CD4-positive, alpha-beta T cell treated with Interleukin-12 subunit alpha and Interleukin-12 subunit beta, for 1 hour (primary cell): ENCODE measurements around the gene USP5.
"Not testable (repeated sequence)": the region's sequence is repeated elsewhere in the genome, so short reads cannot be mapped to it uniquely, and the experiment has no call there.

ENCODE experiments used
- DNase-seq: peaks from one replicate; pipeline ENCODE4 v3.0.0-alpha.2; 2020

USP5 gene

GRCh38 chr12:6890789-6891645, 39.1 kb downstream of the USP5 start:
- peak; percentile 99 for DNase-seq

DNA sequence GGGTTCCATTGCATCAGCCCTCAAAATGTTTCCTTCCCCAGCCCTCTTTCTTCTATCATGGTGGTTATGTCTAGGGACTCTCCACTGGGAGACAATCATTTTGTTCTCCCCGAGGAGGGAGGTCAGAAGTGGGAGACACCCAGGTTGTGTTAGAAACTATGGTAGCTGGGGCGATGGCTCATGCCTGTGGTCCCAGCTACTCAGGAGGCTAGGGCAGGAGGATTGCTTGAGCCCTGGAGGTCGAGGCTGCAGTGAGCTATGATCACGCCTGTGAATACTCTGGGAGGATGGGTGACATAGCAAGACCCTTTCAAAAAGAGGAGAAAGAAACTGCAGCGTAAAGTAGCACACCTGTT, 39.7 kb downstream of the USP5 start:
- DNase-seq, result no peak

- DNase-seq, result not testable (repeated sequence)
Observed at GRCh38 chr12:6892683-6893082, 40.7 kb downstream of the USP5 start.

DNA sequence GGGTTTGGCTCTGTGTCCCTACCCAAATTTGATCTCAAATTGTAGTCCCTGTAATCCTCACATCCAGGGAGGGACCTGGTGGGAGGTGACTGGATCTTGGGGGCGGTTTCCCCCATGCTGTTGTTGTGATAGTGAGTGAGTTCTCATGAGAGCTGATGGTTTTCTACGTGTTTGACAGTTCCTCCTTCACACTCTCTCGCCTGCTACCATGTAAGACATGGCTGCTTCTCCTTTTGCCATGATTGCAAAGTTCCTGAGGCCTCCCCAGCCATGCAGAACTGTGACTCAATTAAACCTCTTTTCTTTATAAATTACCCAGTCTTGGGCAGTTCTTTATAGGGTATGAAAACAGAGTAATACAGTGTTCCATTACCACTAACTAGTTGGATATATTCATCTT, 42.4 kb downstream of the USP5 start:
- DNase-seq, result no peak

GRCh38 chr12:6896846-6897435, 45.0 kb downstream of the USP5 start:
- DNase-seq, result no peak

- DNase-seq, result no peak
Observed at GRCh38 chr12:6899427-6899826, 47.5 kb downstream of the USP5 start.

DNA sequence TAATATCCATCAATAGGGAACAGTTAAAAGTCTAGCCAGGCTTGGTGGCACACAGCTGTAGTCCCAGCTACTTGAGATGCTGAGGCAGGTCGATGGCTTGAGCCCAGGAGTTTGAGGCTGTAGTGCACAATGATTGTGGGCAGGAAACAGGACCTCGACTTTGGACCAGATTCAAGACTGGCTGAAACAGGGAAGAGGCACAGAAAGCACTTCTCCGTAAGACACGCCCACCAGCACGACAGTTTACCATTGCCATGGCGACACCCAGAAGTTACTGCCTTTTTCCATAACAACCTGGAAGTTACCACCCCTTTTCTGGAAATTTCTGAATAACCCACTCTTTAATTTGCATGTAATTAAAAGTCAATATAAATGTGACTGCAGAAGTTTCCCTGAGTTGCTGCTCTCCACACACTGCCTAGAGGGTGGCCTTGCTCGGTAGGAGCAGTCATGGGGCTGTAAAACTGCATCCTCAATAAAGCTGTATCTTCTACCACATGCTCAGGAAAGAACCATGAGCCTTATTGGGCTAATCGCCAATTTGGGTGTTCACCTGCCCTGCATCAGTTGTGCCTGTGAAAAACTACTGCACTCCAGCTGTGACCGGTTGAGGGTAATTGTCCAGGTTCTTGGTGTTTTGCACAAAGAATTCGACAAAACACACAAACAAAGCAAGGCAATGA, 48.0 kb downstream of the USP5 start:
- peak; percentile 34 for DNase-seq

- no peak for DNase-seq
Observed at GRCh38 chr12:6902448-6902847, 50.5 kb downstream of the USP5 start.

DNA sequence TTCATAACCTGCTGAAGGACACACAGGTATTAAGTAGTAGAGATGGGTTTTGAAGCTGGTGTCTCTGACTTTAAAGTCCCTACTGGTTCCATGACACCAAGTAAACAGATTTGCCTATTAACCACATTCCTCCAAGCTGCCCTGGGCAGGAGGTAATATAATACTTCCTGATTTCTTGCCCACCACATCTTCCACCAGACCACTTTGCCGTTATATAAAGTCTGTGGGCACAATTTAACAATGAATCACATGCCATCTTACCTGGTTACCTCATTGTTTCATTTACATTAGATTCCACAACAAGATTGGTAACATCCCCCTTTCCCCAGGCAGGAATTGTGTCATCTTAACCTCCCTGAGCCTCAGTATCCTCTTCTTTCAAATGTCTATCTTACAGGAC, 51.8 kb downstream of the USP5 start:
- DNase-seq, result no peak

- DNase-seq, result peak; percentile 99
Observed at GRCh38 chr12:6904280-6905276, 52.6 kb downstream of the USP5 start, which contains the start of gene LRRC23. Gene LRRC23 (plus strand): TSS chr12:6904822. CDS start chr12:6905634, 812 bp downstream.

- no peak for DNase-seq
Observed at GRCh38 chr12:6905414-6906040, 53.6 kb downstream of the USP5 start.

GRCh38 chr12:6908141-6908540, 56.2 kb downstream of the USP5 start:
- not testable (repeated sequence) for DNase-seq

GRCh38 chr12:6909421-6910145, 57.6 kb downstream of the USP5 start:
- no peak for DNase-seq

GRCh38 chr12:6912164-6912935, 60.4 kb downstream of the USP5 start:
- no peak for DNase-seq

- DNase-seq, result peak; percentile 89
Observed at GRCh38 chr12:6914246-6914946, 62.4 kb downstream of the USP5 start, which contains the start of gene ENO2. Gene ENO2 (plus strand): TSS chr12:6914580. CDS start chr12:6915833, 1,253 bp downstream.

DNA sequence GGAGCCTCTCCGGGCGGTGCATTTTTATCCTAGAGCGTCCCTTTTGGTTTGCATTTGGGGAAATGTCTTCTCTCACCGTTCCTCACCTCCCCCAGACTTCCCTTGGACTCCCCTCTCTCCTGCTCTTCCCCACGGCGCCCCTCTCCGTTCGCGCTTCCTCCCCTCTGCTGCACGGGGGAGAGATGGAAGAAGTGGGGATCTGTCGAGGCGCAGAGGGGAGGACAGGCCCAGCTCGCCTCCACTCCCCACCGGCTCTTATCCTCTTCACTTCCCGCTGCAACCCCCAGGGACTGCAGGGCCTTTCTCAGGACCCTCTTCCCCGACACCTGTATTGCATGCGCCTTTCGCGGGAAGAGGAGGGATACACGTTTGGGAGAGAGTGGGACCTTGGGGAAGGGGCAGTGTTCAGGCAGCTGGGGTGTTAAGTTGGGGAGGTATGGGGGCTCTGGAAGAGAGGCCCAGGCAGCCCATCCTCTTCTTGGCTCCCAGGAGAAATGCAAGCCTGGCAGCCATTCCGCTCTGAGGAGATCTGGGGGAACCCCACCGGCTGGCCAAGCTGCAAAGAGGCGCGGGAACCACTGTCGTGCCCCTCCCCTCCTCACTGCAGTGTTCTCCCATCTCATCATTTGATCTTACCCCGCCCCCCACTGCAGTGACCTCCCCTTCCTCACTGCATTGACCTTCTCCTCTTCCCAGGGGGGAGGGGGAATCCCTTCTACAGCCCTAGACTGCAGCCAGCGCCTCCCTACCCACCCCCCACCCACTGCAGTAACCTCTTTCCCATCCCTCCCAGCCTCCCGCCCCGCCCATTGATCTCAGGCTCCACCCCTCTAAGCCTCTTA, 63.2 kb downstream of the USP5 start:
- DNase-seq, result peak; percentile 28

- DNase-seq, result no peak
Observed at GRCh38 chr12:6915789-6916285, 63.9 kb downstream of the USP5 start.
